Measurements from ENCODE around the gene GRM5. TPM values are rescaled to one million over a fixed set of nuclear protein-coding genes. Genes with fewer than 3 reads are reported as not detected.

The GRM5 gene
- total RNA-seq, 1 donor from 2014 or later, result 0.42 TPM

- Mint-ChIP-seq H3K27ac (no peak overlapping the region), H3K36me3 (no peaks in the 10 kb centered on the region), H3K4me3 (no peak overlapping the region), H3K4me1 (no peaks in the 10 kb centered on the region), H3K9me3 (peaks cover 17% of the 10 kb centered on the region), H3K27me3 (ENCODE audit: low read depth) (peaks cover 3% of the 10 kb centered on the region)
- TF ChIP-seq, protein P1, sequence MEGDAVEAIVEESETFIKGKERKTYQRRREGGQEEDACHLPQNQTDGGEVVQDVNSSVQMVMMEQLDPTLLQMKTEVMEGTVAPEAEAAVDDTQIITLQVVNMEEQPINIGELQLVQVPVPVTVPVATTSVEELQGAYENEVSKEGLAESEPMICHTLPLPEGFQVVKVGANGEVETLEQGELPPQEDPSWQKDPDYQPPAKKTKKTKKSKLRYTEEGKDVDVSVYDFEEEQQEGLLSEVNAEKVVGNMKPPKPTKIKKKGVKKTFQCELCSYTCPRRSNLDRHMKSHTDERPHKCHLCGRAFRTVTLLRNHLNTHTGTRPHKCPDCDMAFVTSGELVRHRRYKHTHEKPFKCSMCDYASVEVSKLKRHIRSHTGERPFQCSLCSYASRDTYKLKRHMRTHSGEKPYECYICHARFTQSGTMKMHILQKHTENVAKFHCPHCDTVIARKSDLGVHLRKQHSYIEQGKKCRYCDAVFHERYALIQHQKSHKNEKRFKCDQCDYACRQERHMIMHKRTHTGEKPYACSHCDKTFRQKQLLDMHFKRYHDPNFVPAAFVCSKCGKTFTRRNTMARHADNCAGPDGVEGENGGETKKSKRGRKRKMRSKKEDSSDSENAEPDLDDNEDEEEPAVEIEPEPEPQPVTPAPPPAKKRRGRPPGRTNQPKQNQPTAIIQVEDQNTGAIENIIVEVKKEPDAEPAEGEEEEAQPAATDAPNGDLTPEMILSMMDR (IDR thresholded peaks at IDR 0.05; ENCODE audit: unreplicated experiment), result no peak
- DNase-seq (ENCODE audit: low spot score in 2 of 2, unreplicated experiment in 2 of 2), result no peak
These were observed 385.0 kb downstream of the GRM5 start for GRCh38 chr11:88680806-88681205.

GRCh38 chr11:88666364-88666763 is 399.4 kb downstream of the GRM5 start:
- Mint-ChIP-seq H3K4me3 (no peak overlapping the region), H3K9me3 (peaks cover 7% of the 10 kb centered on the region), H3K36me3 (no peaks in the 10 kb centered on the region), H3K27me3 (ENCODE audit: low read depth) (peaks cover 6% of the 10 kb centered on the region), H3K27ac (no peak overlapping the region), H3K4me1 (peaks cover 3% of the 10 kb centered on the region)
- no peak for DNase-seq (ENCODE audit: low spot score in 2 of 2, unreplicated experiment in 2 of 2)
- TF ChIP-seq, protein P1 (IDR thresholded peaks at IDR 0.05; ENCODE audit: unreplicated experiment), result no peak

- Mint-ChIP-seq H3K4me1 (peaks cover 3% of the 10 kb centered on the region), H3K4me3 (no peak overlapping the region), H3K27me3 (ENCODE audit: low read depth) (peaks cover 30% of the 10 kb centered on the region), H3K9me3 (no peaks in the 10 kb centered on the region), H3K36me3 (no peaks in the 10 kb centered on the region), H3K27ac (no peak overlapping the region)
- TF ChIP-seq, protein P1 (IDR thresholded peaks at IDR 0.05; ENCODE audit: unreplicated experiment), result no peak
- DNase-seq (ENCODE audit: low spot score in 2 of 2, unreplicated experiment in 2 of 2), result no peak
These were observed 408.6 kb downstream of the GRM5 start for GRCh38 chr11:88657076-88657738.

GRCh38 chr11:88656283-88656682 is 409.5 kb downstream of the GRM5 start:
- Mint-ChIP-seq H3K4me3 (no peak overlapping the region), H3K27me3 (ENCODE audit: low read depth) (peaks cover 30% of the 10 kb centered on the region), H3K9me3 (no peaks in the 10 kb centered on the region), H3K27ac (no peak overlapping the region), H3K4me1 (peaks cover 3% of the 10 kb centered on the region), H3K36me3 (no peaks in the 10 kb centered on the region)
- TF ChIP-seq, protein P1 (IDR thresholded peaks at IDR 0.05; ENCODE audit: unreplicated experiment), result no peak
- no peak for DNase-seq (ENCODE audit: low spot score in 2 of 2, unreplicated experiment in 2 of 2)

- H3K36me3 Mint-ChIP-seq, result no peaks in the 10 kb centered on the region
- peaks cover 30% of the 10 kb centered on the region for H3K27me3 Mint-ChIP-seq (ENCODE audit: low read depth)
These were observed 410.1 kb downstream of the GRM5 start for GRCh38 chr11:88655656-88656055.

More at GRCh38 chr11:88655656-88656055, 410.1 kb downstream of the GRM5 start:
- Mint-ChIP-seq H3K4me3 (no peak overlapping the region), H3K9me3 (no peaks in the 10 kb centered on the region), H3K4me1 (peaks cover 3% of the 10 kb centered on the region), H3K27ac (no peak overlapping the region)
- DNase-seq (ENCODE audit: low spot score in 2 of 2, unreplicated experiment in 2 of 2), result no peak
- TF ChIP-seq, protein P1 (IDR thresholded peaks at IDR 0.05; ENCODE audit: unreplicated experiment), result no peak

Data from mesothelial cell of epicardium (in vitro differentiated cells).